SU-DHL-6 (cell line): ENCODE measurements around the gene VANGL1.

Experiments used
- H2AFZ ChIP-seq: fragments of 200-600 bp; sonication (generic); 2 replicates; pipeline ENCODE4 v1.6.1; 2014; ENCODE audit warnings: low read depth, mild to moderate bottlenecking, moderate library complexity, mixed read lengths, antibody characterized with exemption, low read length; ENCODE audit not compliant: severe bottlenecking
- H3F3A ChIP-seq: fragments of 200-600 bp; shearing (Covaris generic); 2 replicates; pipeline ENCODE4 v1.6.0; 2016; ENCODE audit warnings: antibody characterized with exemption, mild to moderate bottlenecking; ENCODE audit not compliant: insufficient read depth
- H3K27ac ChIP-seq: fragments of 200-600 bp; sonication (generic); 2 replicates; pipeline ENCODE4 v1.5.1; 2016; ENCODE audit warnings: low read depth, mild to moderate bottlenecking, low read length, moderate library complexity, mixed read lengths
- H3K27me3 ChIP-seq: fragments of 200-600 bp; sonication (generic), shearing (Covaris generic); 2 replicates; pipeline ENCODE4 v1.6.0; 2014; ENCODE audit warnings: mild to moderate bottlenecking, low read length
- H3K36me3 ChIP-seq: fragments of 200-600 bp; sonication (generic); 2 replicates; pipeline ENCODE4 v1.6.1; 2014; ENCODE audit warnings: mild to moderate bottlenecking, low read length, mixed read lengths
- H3K4me2 ChIP-seq: fragments of 300-600, 200-600 bp; shearing (Covaris generic), sonication (generic); 2 replicates; pipeline ENCODE4 v1.6.0; 2014; ENCODE audit warnings: low read length, low read depth, mild to moderate bottlenecking; ENCODE audit not compliant: poor library complexity, severe bottlenecking
- H3K4me3 ChIP-seq: fragments of 200-600 bp; sonication (generic); 2 replicates; pipeline ENCODE4 v1.5.1; 2014; ENCODE audit warnings: antibody characterized with exemption, low read length, mild to moderate bottlenecking, mixed read lengths; ENCODE audit not compliant: insufficient read depth, poor library complexity, severe bottlenecking
- H3K79me2 ChIP-seq: fragments of 200-600 bp; sonication (generic); 2 replicates; pipeline ENCODE4 v1.6.1; 2014; ENCODE audit warnings: mild to moderate bottlenecking, low read length, moderate library complexity; ENCODE audit not compliant: insufficient read depth
- H3K9ac ChIP-seq: fragments of 200-600 bp; sonication (generic); 2 replicates; pipeline ENCODE4 v1.7.0; 2014; ENCODE audit warnings: mild to moderate bottlenecking, low read length
- H3K9me2 ChIP-seq: fragments of 200-600 bp; sonication (generic); replicated peaks from 2 replicates; pipeline ENCODE4 v1.6.1; 2014; ENCODE audit warnings: low read length; ENCODE audit not compliant: insufficient read depth
- H3K9me3 ChIP-seq: fragments of 200-600 bp; sonication (generic); 2 replicates; pipeline ENCODE4 v1.6.1; 2014; ENCODE audit warnings: low read length, mixed read lengths; ENCODE audit not compliant: insufficient read depth
- H4K20me1 ChIP-seq: fragments of 200-600 bp; sonication (generic); 2 replicates; pipeline ENCODE4 v1.6.1; 2014; ENCODE audit warnings: low read depth, mild to moderate bottlenecking, antibody characterized with exemption, low read length, moderate library complexity, mixed read lengths
- EZH2phosphoT487 ChIP-seq: fragments of 200-600 bp; sonication (generic), shearing (Covaris generic); conservative IDR thresholded peaks from 2 replicates; pipeline ENCODE4 v1.6.1; 2018; ENCODE audit warnings: mild to moderate bottlenecking, antibody characterized with exemption, low read length, moderate library complexity, mixed read lengths
- TF ChIP-seq, protein P1 (sequence below): fragments of 200-600 bp; sonication (generic); IDR thresholded peaks from one replicate; pipeline ENCODE4 v1.5.1; 2017; ENCODE audit warnings: antibody characterized with exemption, mild to moderate bottlenecking, low read length, moderate library complexity; ENCODE audit not compliant: insufficient read depth, poor library complexity, severe bottlenecking

VANGL1 gene

DNA sequence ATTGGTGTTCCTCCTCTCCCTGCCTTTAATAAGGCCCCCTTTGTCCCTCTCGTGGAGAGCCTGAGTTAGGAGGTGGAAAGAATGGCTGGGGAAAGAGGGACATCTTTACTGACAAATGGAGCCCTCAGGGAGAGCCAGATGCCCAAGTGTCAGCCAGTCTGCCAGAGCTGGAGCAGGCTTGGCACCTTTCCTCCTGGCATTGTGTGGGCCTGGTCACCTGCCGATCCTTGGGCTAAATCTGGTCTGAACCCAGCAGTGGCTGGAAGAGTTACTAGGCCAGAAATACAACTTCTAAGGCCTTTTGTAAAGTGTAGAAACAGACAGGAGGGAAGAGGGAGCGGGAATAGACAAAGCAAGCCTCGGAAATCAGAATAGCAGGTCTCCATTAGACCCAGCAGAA lies 24.9 kb downstream of the VANGL1 start:
- H3K36me3 ChIP-seq: no peaks in the 10 kb centered on the region

DNA sequence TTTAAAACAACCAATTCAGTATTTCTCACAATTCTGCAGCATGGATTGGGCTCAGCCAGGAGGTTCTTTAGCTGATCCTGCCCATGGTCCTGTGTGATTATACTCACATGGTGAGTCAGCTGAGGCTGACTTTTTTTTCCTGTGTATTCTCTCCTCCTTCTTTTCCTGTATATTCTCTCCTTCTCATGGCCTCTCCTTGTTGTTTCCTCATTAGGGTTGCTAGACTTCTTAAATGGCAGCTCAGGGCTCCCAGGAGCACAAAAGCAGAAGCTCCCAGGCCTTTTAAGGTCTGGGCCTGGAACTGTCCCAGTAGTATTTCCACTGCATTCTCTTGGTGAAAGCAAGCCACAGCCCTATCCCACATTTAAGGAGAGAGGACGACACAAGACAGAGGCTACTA lies 26.8 kb downstream of the VANGL1 start:
- H3K27ac ChIP-seq: no peak overlapping the region
- no peaks in the 10 kb centered on the region for H3K27me3 ChIP-seq
- H3K36me3 ChIP-seq: no peaks in the 10 kb centered on the region
- H3K9me3 ChIP-seq: no peaks in the 10 kb centered on the region
- H3F3A ChIP-seq: no peaks in the 10 kb centered on the region
- no peak overlapping the region for H3K4me3 ChIP-seq
- no peaks in the 10 kb centered on the region for H4K20me1 ChIP-seq
- no peak overlapping the region for H3K9ac ChIP-seq
- no peak overlapping the region for H2AFZ ChIP-seq
- H3K79me2 ChIP-seq: no peaks in the 10 kb centered on the region
- no peak overlapping the region for H3K4me2 ChIP-seq
- no peaks in the 10 kb centered on the region for H3K9me2 ChIP-seq
- TF ChIP-seq EZH2phosphoT487: no peak
- TF ChIP-seq, protein P1, sequence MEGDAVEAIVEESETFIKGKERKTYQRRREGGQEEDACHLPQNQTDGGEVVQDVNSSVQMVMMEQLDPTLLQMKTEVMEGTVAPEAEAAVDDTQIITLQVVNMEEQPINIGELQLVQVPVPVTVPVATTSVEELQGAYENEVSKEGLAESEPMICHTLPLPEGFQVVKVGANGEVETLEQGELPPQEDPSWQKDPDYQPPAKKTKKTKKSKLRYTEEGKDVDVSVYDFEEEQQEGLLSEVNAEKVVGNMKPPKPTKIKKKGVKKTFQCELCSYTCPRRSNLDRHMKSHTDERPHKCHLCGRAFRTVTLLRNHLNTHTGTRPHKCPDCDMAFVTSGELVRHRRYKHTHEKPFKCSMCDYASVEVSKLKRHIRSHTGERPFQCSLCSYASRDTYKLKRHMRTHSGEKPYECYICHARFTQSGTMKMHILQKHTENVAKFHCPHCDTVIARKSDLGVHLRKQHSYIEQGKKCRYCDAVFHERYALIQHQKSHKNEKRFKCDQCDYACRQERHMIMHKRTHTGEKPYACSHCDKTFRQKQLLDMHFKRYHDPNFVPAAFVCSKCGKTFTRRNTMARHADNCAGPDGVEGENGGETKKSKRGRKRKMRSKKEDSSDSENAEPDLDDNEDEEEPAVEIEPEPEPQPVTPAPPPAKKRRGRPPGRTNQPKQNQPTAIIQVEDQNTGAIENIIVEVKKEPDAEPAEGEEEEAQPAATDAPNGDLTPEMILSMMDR: no peak

More for the DNA sequence above, 24.9 kb downstream of the VANGL1 start:
- Histone ChIP-seq H3K27ac (no peak overlapping the region), H3F3A (no peaks in the 10 kb centered on the region), H2AFZ (no peak overlapping the region), H3K4me3 (no peak overlapping the region), H3K9me3 (no peaks in the 10 kb centered on the region), H3K9me2 (no peaks in the 10 kb centered on the region), H3K4me2 (no peak overlapping the region), H3K79me2 (no peaks in the 10 kb centered on the region), H3K9ac (no peak overlapping the region), H4K20me1 (no peaks in the 10 kb centered on the region), H3K27me3 (no peaks in the 10 kb centered on the region)
- TF ChIP-seq, protein P1: no peak
- no peak for TF ChIP-seq EZH2phosphoT487

DNA sequence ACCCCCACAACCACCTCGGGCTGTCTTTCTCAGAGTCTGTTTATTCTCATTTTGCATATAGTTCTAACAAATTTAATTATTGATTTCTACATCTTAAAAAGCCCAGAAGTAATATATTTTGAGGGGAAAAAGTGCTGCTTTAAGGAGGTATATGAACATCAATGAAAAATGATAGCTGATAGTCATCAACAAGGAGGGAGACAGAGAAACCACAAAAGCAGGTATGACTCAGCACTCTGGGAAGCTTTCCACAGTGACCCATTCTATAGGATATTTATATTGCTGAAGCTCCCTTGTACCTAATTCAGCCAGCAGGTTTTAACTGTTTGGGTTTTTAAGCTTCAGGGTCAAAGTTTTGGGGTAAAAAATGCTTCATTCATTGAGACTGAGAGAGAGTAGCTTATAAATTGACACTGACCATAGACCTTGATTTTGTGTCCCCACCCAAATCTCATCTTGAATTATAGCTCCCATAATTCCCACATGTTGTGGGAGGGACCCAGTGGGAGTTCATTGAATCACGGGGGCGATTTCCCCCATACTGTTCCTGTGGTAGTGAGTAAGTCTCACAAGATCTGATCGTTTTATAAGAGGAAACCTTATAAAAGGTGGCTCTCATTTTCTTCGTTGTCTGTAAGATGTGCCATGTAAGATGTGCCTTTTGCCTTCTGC lies 27.4 kb downstream of the VANGL1 start:
- Histone ChIP-seq H3K36me3 (no peaks in the 10 kb centered on the region), H3K9ac (no peak overlapping the region), H3K79me2 (no peaks in the 10 kb centered on the region), H2AFZ (no peak overlapping the region), H3K27ac (no peak overlapping the region), H3K4me2 (no peak overlapping the region), H3K9me3 (no peaks in the 10 kb centered on the region), H3F3A (no peaks in the 10 kb centered on the region), H3K9me2 (no peaks in the 10 kb centered on the region), H4K20me1 (no peaks in the 10 kb centered on the region), H3K27me3 (no peaks in the 10 kb centered on the region), H3K4me3 (no peak overlapping the region)
- TF ChIP-seq EZH2phosphoT487: no peak
- TF ChIP-seq, protein P1: no peak
